GM10248 (cell line): Measurements from ENCODE around the gene IRAK1.

Source experiments
- CTCF ChIA-PET: fragments of 300-600 bp; sonication (Branson Sonifier 250); formaldehyde crosslinking; extraction: SDS; loops from one replicate; lab custom pipeline; 2021; ENCODE audit warnings: antibody characterized with exemption; lab: Yijun Ruan, JAX
- POLR2A ChIA-PET: fragments of 350-650 bp; sonication (Branson Sonifier 250); formaldehyde crosslinking; extraction: SDS; loops from one replicate; lab custom pipeline; 2020; ENCODE audit warnings: antibody characterized with exemption; lab: Yijun Ruan, JAX
- DNase-seq: peaks from one replicate; pipeline ENCODE4 v3.0.0; 2012; ENCODE audit errors: extremely low spot score
- CTCF ChIP-seq: IDR thresholded peaks from 2 replicates; pipeline ENCODE4 v1.5.1; 2012; ENCODE audit warnings: mild to moderate bottlenecking, low read depth; ENCODE audit errors: extremely low read depth, missing control alignments, control extremely low read depth

Gene IRAK1

GRCh38 chrX:154019633-154020528, at the start of gene IRAK1:
IRAK1 (minus strand) TSS chrX:154019902; CDS start chrX:154019812, 90 bp downstream.
- peak; percentile 80 for DNase-seq
- ChIA-PET CTCF (interaction anchor here (0.9 to 1.4 kb wide), 6 partner anchors 8 to 95 kb away, joined by 3 to 6 read pairs (median 3); no protein-coding TSS in a partner anchor), POLR2A (interaction anchor here (0.6 kb wide), 1 partner anchor 64 kb away, joined by 5 read pairs; no protein-coding TSS in a partner anchor)
- peak; percentile 17 for TF ChIP-seq CTCF

- POLR2A ChIA-PET, result no interaction called here
- no peak for TF ChIP-seq CTCF
- no peak for DNase-seq
- CTCF ChIA-PET, result no interaction called here
Observed at GRCh38 chrX:154068560-154068959, 48.9 kb upstream of the IRAK1 start.

- ChIA-PET CTCF (interaction anchor here (1.3 kb wide), 2 partner anchors 13 to 16 kb away, joined by 3 to 6 read pairs; no protein-coding TSS in a partner anchor), POLR2A (no interaction called here)
- DNase-seq, result no peak
- no peak for TF ChIP-seq CTCF
Observed at GRCh38 chrX:154064637-154065435, 45.1 kb upstream of the IRAK1 start.

GRCh38 chrX:154063234-154063633, 43.5 kb upstream of the IRAK1 start:
- DNase-seq, result no peak
- POLR2A ChIA-PET, result no interaction called here
- CTCF ChIA-PET, result interaction anchor here (0.8 kb wide), 1 partner anchor 12 kb away, joined by 3 read pairs; no protein-coding TSS in a partner anchor
- TF ChIP-seq CTCF, result no peak

GRCh38 chrX:154061801-154062200, 42.1 kb upstream of the IRAK1 start:
- POLR2A ChIA-PET, result no interaction called here
- DNase-seq, result no peak
- CTCF ChIA-PET, result interaction anchor here (1.1 to 1.5 kb wide), 3 partner anchors 10 to 48 kb away, joined by 3 to 5 read pairs (median 4); no protein-coding TSS in a partner anchor
- no peak for TF ChIP-seq CTCF

GRCh38 chrX:154059729-154060245, 40.1 kb upstream of the IRAK1 start:
- DNase-seq, result no peak
- no peak for TF ChIP-seq CTCF
- ChIA-PET CTCF (interaction anchor here (1.6 kb wide), 1 partner anchor 47 kb away, joined by 3 read pairs; no protein-coding TSS in a partner anchor), POLR2A (no interaction called here)
